T-helper 17 cell (primary cell): ENCODE data around the gene PLSCR1. TPM values are rescaled to one million over a fixed set of nuclear protein-coding genes. Genes with fewer than 3 reads are reported as not detected.

Experiments used
- ATAC-seq: fragments of 150-1000 bp; cut with Tn5 transposase; 2 replicates; pipeline ENCODE4 v1.10.0; 2021; ENCODE audit warnings: mild to moderate bottlenecking, moderate library complexity
- DNase-seq, 3 donors: peaks; one replicate each; pipeline versions ENCODE4 v3.0.0 to v3.0.0-alpha.2; 2020 to 2021
- H3K9me3 ChIP-seq: one replicate; pipeline ENCODE4 v1.7.0; 2013; ENCODE audit warnings: low read length, mild to moderate bottlenecking; ENCODE audit not compliant: control insufficient read depth, poor library complexity, severe bottlenecking
- H3K27ac Mint-ChIP-seq: one replicate; pipeline ENCODE4 v1.8.0; 2022; ENCODE audit warnings: mild to moderate bottlenecking, moderate library complexity, mixed read lengths
- H3K27me3 Mint-ChIP-seq: one replicate; pipeline ENCODE4 v1.8.0; 2022; ENCODE audit warnings: mixed read lengths
- H3K36me3 Mint-ChIP-seq: one replicate; pipeline ENCODE4 v1.8.0; 2022; ENCODE audit warnings: low read depth, mixed read lengths
- H3K4me1 Mint-ChIP-seq: one replicate; pipeline ENCODE4 v1.8.0; 2022; ENCODE audit warnings: mild to moderate bottlenecking, mixed read lengths
- H3K4me3 Mint-ChIP-seq: one replicate; pipeline ENCODE4 v1.8.0; 2022; ENCODE audit warnings: mild to moderate bottlenecking, moderate library complexity, mixed read lengths
- total RNA-seq, 4 donors: library from RNA in 2 of 4; stranded (reverse) in 2 of 4; gene quantifications; one replicate each; pipeline ENCODE4 v1.2.3 and lab custom pipeline; 2022 to 2026

The PLSCR1 gene
- total RNA-seq, 2 donors from 2014 or later = 14.8 TPM

DNA sequence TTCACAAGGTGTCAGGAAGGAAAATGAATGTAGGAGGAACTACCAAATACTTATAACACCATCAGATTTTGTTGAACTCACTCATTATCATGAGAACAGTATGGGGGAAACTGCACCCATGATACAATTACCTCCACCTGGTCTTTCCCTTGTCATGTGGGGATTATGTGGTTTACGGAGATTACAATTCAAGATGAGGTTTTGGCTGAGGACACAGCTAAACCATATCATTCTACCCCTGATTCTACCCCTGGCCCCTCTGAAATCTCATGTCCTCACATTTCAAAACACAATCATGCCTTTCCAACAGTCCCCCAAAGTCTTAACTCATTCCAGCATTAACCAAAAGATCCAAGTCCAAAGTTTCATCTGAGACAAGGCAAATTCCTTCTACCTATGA is 17.1 kb upstream of the PLSCR1 start:
- H3K27ac Mint-ChIP-seq = no peak overlapping the region
- DNase-seq (no peak), ATAC-seq (no peak)
- H3K9me3 ChIP-seq = no peaks in the 10 kb centered on the region
- H3K27me3 Mint-ChIP-seq = no peaks in the 10 kb centered on the region
- H3K36me3 Mint-ChIP-seq = peaks cover 6% of the 10 kb centered on the region
- no peak overlapping the region for H3K4me3 Mint-ChIP-seq
- H3K4me1 Mint-ChIP-seq = no peaks in the 10 kb centered on the region

DNA sequence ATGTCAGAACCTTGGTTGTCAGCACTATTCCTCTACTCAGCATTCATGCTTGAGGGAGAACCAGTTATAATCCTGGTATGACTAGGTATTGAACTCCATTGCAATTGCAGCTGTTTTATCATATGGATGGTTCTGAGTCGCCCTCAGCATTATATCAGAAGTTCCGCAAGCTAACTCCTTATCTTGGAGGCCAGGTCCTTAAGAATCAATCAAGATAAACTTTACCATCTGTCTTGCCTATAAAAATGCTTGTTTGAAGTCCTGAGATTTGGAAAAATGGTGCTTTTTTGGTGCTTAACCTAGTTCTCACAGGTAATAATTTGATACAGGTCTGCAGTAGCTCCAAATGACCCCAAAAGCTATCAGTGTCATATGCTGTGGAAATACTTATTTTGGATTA is 16.3 kb upstream of the PLSCR1 start:
- H3K4me3 Mint-ChIP-seq = no peak overlapping the region
- peaks cover 6% of the 10 kb centered on the region for H3K36me3 Mint-ChIP-seq
- H3K27ac Mint-ChIP-seq = no peak overlapping the region
- no peaks in the 10 kb centered on the region for H3K4me1 Mint-ChIP-seq
- DNase-seq = no peak
- H3K27me3 Mint-ChIP-seq = no peaks in the 10 kb centered on the region
- H3K9me3 ChIP-seq = no peaks in the 10 kb centered on the region
- ATAC-seq = no peak

- Mint-ChIP-seq H3K4me3 (no peak overlapping the region), H3K36me3 (peaks cover 6% of the 10 kb centered on the region)
These were observed 15.0 kb upstream of the PLSCR1 start for GRCh38 chr3:146559388-146559787.

DNA sequence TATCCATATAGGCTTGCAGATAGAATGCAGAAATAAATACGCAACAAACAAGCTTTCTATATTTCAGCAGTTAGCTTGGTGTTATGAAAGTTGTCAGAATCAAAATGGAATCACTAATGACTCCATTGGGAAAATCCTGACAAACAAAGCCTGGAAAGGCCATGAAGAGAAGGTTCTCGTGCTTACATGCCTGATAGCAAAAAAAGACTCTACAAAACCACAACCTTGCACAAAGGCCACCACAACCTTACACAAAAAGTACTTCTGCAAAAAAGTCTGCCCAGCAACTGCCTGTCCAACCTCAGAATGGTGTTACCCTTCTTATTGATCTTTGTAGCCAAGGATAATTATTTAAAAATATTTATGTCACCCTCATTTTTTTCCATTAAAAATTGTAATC is 14.4 kb upstream of the PLSCR1 start:
- H3K4me3 Mint-ChIP-seq = no peak overlapping the region
- H3K27me3 Mint-ChIP-seq = peaks cover 7% of the 10 kb centered on the region
- H3K4me1 Mint-ChIP-seq = peaks cover 4% of the 10 kb centered on the region

More at GRCh38 chr3:146559388-146559787, 15.0 kb upstream of the PLSCR1 start:
- Mint-ChIP-seq H3K27ac (no peak overlapping the region), H3K4me1 (peaks cover under 1% of the 10 kb centered on the region), H3K27me3 (peaks cover 1% of the 10 kb centered on the region)
- ATAC-seq (no peak), DNase-seq (no peak)
- H3K9me3 ChIP-seq = no peaks in the 10 kb centered on the region

GRCh38 chr3:146557745-146558144 is 13.3 kb upstream of the PLSCR1 start:
- peaks cover 6% of the 10 kb centered on the region for H3K4me1 Mint-ChIP-seq
- no peak for ATAC-seq

More for the DNA sequence above, 14.4 kb upstream of the PLSCR1 start:
- Mint-ChIP-seq H3K36me3 (peaks cover 6% of the 10 kb centered on the region), H3K27ac (no peak overlapping the region)
- H3K9me3 ChIP-seq = no peaks in the 10 kb centered on the region
- DNase-seq (no peak), ATAC-seq (no peak)

DNA sequence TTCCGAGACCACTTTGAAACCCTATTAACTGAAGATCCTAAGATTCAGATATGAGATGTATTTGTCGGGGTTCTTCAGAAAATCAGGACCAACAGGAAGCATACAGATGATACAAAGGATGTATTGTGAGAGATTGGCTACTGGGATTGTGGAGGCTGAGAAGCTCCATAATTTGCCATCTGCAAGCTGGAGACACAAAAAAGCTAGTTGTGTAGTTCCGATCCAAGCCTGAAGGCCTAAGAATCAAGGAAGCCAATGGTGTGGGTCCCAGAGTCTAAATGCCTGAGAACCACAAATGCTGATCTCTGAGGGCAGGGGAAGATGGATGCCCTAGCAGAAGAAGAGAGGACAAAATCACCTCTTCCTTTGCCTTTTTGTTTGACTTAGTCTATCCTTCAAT is 10.9 kb upstream of the PLSCR1 start:
- Mint-ChIP-seq H3K27me3 (peaks cover 22% of the 10 kb centered on the region), H3K4me3 (no peak overlapping the region), H3K27ac (no peak overlapping the region), H3K36me3 (no peaks in the 10 kb centered on the region), H3K4me1 (peaks cover 13% of the 10 kb centered on the region)
- no peak for DNase-seq
- no peak for ATAC-seq
- no peaks in the 10 kb centered on the region for H3K9me3 ChIP-seq

More at GRCh38 chr3:146557745-146558144, 13.3 kb upstream of the PLSCR1 start:
- H3K9me3 ChIP-seq = no peaks in the 10 kb centered on the region
- H3K27ac Mint-ChIP-seq = no peak overlapping the region
- no peak for DNase-seq
- peaks cover 2% of the 10 kb centered on the region for H3K36me3 Mint-ChIP-seq
- peaks cover 17% of the 10 kb centered on the region for H3K27me3 Mint-ChIP-seq
- no peak overlapping the region for H3K4me3 Mint-ChIP-seq

DNA sequence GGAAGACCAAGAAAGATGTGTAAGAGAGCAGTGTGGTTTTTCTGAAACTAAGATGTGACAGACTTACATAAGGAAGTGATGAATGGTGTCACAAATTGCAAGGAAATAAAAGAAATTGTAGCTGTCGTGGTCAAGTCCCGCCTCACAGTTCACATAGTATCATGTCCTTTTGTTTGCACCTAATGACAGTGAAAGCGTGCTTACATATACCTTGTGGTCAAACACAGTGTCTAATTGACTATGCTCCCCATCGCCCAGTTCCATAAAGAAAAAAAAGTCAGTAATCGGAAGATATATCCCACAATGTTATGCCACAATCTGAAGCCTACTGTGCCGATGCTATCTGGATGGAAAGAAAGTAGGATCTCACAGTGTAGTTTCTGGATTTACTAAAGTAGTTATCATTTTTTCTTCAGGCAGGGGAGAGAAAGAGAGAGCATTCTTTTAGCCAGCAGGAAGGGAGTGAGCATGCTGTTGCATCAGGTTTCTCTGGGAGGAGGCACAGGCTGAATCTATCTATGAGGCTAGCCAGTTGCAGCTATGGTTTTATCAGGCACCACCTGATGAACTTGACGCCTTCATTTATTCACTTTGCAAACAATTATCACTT is 9.8 kb upstream of the PLSCR1 start:
- no peaks in the 10 kb centered on the region for H3K9me3 ChIP-seq
- peaks cover 22% of the 10 kb centered on the region for H3K27me3 Mint-ChIP-seq
- no peak overlapping the region for H3K27ac Mint-ChIP-seq
- DNase-seq = no peak
- no peak for ATAC-seq
- H3K4me3 Mint-ChIP-seq = no peak overlapping the region
- no peaks in the 10 kb centered on the region for H3K36me3 Mint-ChIP-seq
- H3K4me1 Mint-ChIP-seq = peaks cover 17% of the 10 kb centered on the region

DNA sequence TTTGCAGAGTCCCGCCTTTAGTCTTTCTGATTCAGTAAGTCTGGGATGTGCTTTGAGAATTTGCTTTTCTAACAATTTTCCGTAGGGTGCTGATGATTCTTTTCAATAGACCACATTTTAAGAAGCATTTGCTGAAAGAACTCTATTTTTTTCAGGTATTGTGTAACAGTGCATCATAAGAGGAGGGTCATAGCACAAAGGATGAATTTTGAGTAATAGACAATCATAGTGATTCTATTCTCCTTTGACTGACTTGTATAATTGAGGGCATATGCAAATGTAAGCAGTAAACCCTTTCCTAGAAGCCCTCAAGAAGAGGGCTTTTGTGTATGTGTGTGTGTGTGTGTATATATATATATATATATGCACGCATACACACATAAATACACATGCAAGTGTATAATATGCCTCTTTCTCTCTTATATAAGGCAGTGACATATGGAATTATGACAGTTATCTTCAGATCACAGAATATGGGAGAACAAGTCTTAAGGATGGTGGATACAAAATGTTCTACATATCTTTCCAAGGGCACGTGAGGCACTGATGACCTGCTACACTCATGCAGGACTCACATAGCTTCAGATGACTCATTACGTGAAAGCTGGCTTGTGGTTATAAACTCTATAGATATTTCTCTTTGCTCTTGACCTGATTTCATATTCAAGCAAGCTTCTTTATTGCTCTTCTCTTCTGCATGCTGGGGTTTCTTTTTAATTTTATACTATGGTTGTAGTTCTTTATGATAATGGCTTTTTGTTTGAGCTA is 6.5 kb upstream of the PLSCR1 start:
- peaks cover 22% of the 10 kb centered on the region for H3K27me3 Mint-ChIP-seq
- no peaks in the 10 kb centered on the region for H3K9me3 ChIP-seq
- peak overlapping the region; percentile 73 for H3K4me3 Mint-ChIP-seq
- H3K36me3 Mint-ChIP-seq = no peaks in the 10 kb centered on the region
- H3K27ac Mint-ChIP-seq = peak overlapping the region; percentile 75
- H3K4me1 Mint-ChIP-seq = peaks cover 27% of the 10 kb centered on the region
- DNase-seq = no peak
- peak; percentile 76 for ATAC-seq

GRCh38 chr3:146550070-146550615 is 5.7 kb upstream of the PLSCR1 start:
- Mint-ChIP-seq H3K36me3 (no peaks in the 10 kb centered on the region), H3K27ac (peak overlapping the region; percentile 75), H3K4me1 (peaks cover 27% of the 10 kb centered on the region), H3K4me3 (peak overlapping the region; percentile 63), H3K27me3 (peaks cover 22% of the 10 kb centered on the region)
- no peaks in the 10 kb centered on the region for H3K9me3 ChIP-seq
- DNase-seq (no peak), ATAC-seq (no peak)

DNA sequence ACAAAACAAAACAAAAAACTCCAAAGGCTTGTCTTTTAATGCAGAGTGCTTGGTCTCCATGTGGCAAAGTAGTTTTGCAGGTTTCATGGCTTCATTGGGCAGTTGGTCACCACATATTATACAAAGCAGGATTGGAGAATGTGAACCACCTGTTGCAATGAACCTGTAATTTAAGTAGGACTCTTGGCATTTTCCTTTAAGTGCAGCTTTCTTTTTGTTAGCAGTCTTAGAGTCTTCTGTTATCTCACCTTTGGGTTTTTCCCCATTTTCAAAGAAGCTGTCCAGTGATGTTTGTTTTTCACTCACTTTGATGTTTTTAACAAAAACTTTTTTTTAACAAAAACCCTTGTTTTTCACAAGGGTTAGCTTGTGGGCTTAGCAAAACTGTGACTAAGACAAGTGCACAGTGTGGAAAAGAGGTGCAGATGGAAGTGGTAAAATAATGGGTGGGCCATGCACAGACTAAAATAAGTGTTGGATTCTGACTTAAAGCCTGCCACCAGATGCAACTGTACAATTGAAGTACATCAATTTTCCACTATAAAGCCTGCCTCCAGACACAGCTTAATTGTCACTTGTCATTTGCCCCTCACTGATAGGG is 2.9 kb upstream of the PLSCR1 start:
- H3K9me3 ChIP-seq = no peaks in the 10 kb centered on the region
- Mint-ChIP-seq H3K27ac (peak overlapping the region; percentile 27), H3K4me3 (no peak overlapping the region), H3K36me3 (no peaks in the 10 kb centered on the region), H3K4me1 (peaks cover 36% of the 10 kb centered on the region), H3K27me3 (peaks cover under 1% of the 10 kb centered on the region)
- DNase-seq (no peak), ATAC-seq (no peak)

- H3K4me3 Mint-ChIP-seq = no peak overlapping the region
- no peaks in the 10 kb centered on the region for H3K27me3 Mint-ChIP-seq
- DNase-seq (no peak), ATAC-seq (no peak)
- H3K4me1 Mint-ChIP-seq = peaks cover 44% of the 10 kb centered on the region
- no peaks in the 10 kb centered on the region for H3K36me3 Mint-ChIP-seq
- peak overlapping the region; percentile 27 for H3K27ac Mint-ChIP-seq
- H3K9me3 ChIP-seq = no peaks in the 10 kb centered on the region
These were observed 2.1 kb upstream of the PLSCR1 start for GRCh38 chr3:146546366-146546965.

DNA sequence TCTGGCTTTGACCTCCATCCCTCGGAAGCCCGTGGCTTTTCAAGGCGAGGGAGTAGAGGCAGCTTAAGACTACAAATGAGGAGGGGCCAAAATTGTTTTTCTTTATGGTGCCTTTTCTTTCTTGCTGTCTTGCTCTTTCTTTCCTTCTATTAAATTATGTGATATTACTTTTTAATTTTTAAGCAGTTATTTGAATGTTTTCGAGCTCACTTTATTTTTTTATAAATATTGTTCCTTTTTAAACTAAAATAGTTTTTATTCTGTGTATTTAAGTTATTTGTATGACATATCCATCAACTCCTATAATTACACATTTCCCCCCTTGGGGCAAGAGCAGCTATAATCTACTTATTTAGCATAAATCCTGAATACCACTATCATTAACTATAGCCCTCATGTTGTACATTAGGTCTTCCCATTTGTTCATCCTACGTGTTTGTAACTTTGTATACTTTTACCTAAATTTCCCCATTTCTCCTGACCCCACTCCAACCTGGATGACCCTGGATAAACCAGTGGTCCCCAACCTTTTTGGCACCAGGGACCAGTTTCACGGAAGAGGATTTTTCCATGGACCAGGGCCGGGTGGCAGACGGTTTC is 622 bp upstream of the PLSCR1 start:
- ATAC-seq (no peak), DNase-seq (no peak)
- Mint-ChIP-seq H3K27ac (peak overlapping the region; percentile 94), H3K4me1 (peaks cover 44% of the 10 kb centered on the region), H3K27me3 (no peaks in the 10 kb centered on the region), H3K4me3 (peak overlapping the region; percentile 94), H3K36me3 (no peaks in the 10 kb centered on the region)
- no peaks in the 10 kb centered on the region for H3K9me3 ChIP-seq
